ENCODE measurements around the gene NR6A1. TPM values are rescaled to one million over a fixed set of nuclear protein-coding genes. Genes with fewer than 3 reads are reported as not detected.
A peak's percentile ranks its signal among the peaks of the same experiment; 100 is the strongest.

Gene NR6A1
- total RNA-seq, 1 donor from 2014 or later, result 63.8 TPM

GRCh38 chr9:124797343-124798103, 26.4 kb upstream of the NR6A1 start:
- Mint-ChIP-seq H3K36me3 (ENCODE audit: low read depth, unreplicated experiment) (no peaks in the 10 kb centered on the region), H3K9me3 (ENCODE audit: unreplicated experiment) (no peaks in the 10 kb centered on the region), H3K27me3 (ENCODE audit: unreplicated experiment) (peaks cover 9% of the 10 kb centered on the region), H3K27ac (ENCODE audit: unreplicated experiment) (peak overlapping the region; percentile 86), H3K4me1 (ENCODE audit: unreplicated experiment) (peaks cover 32% of the 10 kb centered on the region), H3K4me3 (ENCODE audit: unreplicated experiment) (peak overlapping the region; percentile 35)
- no peak for DNase-seq (ENCODE audit: low spot score)
- no peak for TF ChIP-seq CTCF (IDR thresholded peaks at IDR 0.05; ENCODE audit: unreplicated experiment)

GRCh38 chr9:124795881-124796431, 24.8 kb upstream of the NR6A1 start:
- Mint-ChIP-seq H3K4me1 (ENCODE audit: unreplicated experiment) (peaks cover 34% of the 10 kb centered on the region), H3K27ac (ENCODE audit: unreplicated experiment) (peak overlapping the region; percentile 87), H3K36me3 (ENCODE audit: low read depth, unreplicated experiment) (no peaks in the 10 kb centered on the region), H3K4me3 (ENCODE audit: unreplicated experiment) (no peak overlapping the region), H3K9me3 (ENCODE audit: unreplicated experiment) (no peaks in the 10 kb centered on the region), H3K27me3 (ENCODE audit: unreplicated experiment) (peaks cover 9% of the 10 kb centered on the region)
- DNase-seq (ENCODE audit: low spot score), result peak; percentile 58
- no peak for TF ChIP-seq CTCF (IDR thresholded peaks at IDR 0.05; ENCODE audit: unreplicated experiment)

- peaks cover 34% of the 10 kb centered on the region for H3K4me1 Mint-ChIP-seq (ENCODE audit: unreplicated experiment)
- peaks cover 10% of the 10 kb centered on the region for H3K27me3 Mint-ChIP-seq (ENCODE audit: unreplicated experiment)
- no peak overlapping the region for H3K4me3 Mint-ChIP-seq (ENCODE audit: unreplicated experiment)
- no peak for TF ChIP-seq CTCF (IDR thresholded peaks at IDR 0.05; ENCODE audit: unreplicated experiment)
- DNase-seq (ENCODE audit: low spot score), result no peak
- no peak overlapping the region for H3K27ac Mint-ChIP-seq (ENCODE audit: unreplicated experiment)
- H3K9me3 Mint-ChIP-seq (ENCODE audit: unreplicated experiment), result no peaks in the 10 kb centered on the region
- H3K36me3 Mint-ChIP-seq (ENCODE audit: low read depth, unreplicated experiment), result no peaks in the 10 kb centered on the region
Observed at GRCh38 chr9:124794902-124795491, 23.9 kb upstream of the NR6A1 start.

- Mint-ChIP-seq H3K27ac (ENCODE audit: unreplicated experiment) (no peak overlapping the region), H3K4me1 (ENCODE audit: unreplicated experiment) (peaks cover 32% of the 10 kb centered on the region), H3K4me3 (ENCODE audit: unreplicated experiment) (no peak overlapping the region), H3K36me3 (ENCODE audit: low read depth, unreplicated experiment) (no peaks in the 10 kb centered on the region), H3K9me3 (ENCODE audit: unreplicated experiment) (no peaks in the 10 kb centered on the region), H3K27me3 (ENCODE audit: unreplicated experiment) (peaks cover 7% of the 10 kb centered on the region)
- no peak for DNase-seq (ENCODE audit: low spot score)
- no peak for TF ChIP-seq CTCF (IDR thresholded peaks at IDR 0.05; ENCODE audit: unreplicated experiment)
Observed at GRCh38 chr9:124793015-124793541, 22.0 kb upstream of the NR6A1 start.

Data from endothelial cell (in vitro differentiated cells).